ENCODE measurements around the gene KSR2. TPM values are rescaled to one million over a fixed set of nuclear protein-coding genes. Genes with fewer than 3 reads are reported as not detected.

The KSR2 gene
- total RNA-seq, 1 experiment from 2014 or later = 0.24 TPM

DNA sequence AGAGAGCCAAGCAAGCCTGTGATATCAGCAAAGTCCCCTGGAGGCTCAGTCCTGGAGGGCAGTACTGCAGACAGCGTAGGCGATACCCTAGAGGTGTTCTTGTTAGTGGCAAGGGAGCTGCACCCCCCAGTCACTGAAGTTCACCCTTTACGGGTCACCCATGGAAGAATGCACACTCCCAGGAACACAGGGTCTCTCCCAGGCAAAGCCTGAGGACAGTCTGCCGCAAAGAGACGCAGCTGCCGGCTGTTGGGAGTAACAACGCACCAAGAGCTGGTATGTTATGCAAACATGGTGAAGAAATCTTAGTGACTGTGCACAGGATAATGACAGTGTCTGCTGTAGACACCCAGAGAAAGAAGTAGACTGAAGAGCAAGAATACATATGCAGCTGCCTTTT is 563.9 kb downstream of the KSR2 start:
- no peak for DNase-seq (ENCODE audit: low read depth)

DNA sequence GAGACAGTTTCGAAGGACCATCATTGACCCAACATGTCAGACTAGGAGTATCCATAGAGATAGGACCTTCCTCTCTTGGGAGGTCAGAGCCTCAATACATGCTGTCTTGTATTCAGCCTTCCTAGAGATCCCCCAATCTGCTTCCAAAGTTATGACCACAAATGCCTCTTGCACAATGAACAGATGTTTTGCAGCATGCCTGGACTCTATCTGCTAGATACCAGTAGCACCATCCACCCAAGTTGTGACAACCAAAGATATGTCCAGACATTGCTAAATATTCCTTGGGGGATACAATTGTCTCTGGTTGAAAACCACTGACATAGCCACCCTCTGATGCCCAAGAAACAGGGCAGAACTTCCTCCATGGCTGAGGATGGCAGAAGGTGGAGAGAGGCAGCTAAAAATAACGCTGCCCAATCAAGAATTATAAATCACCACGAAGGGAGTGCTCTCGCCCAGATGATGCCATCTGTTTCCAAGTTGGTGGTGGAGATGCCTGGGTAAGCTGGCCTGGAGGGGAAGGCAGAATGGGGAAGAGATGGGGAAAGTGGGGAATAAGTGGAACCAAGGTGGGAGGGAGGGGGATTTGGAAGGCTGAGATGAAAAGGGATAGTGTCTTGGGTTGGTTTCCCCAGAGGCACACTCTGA is 564.5 kb downstream of the KSR2 start:
- DNase-seq (ENCODE audit: low read depth) = no peak

DNA sequence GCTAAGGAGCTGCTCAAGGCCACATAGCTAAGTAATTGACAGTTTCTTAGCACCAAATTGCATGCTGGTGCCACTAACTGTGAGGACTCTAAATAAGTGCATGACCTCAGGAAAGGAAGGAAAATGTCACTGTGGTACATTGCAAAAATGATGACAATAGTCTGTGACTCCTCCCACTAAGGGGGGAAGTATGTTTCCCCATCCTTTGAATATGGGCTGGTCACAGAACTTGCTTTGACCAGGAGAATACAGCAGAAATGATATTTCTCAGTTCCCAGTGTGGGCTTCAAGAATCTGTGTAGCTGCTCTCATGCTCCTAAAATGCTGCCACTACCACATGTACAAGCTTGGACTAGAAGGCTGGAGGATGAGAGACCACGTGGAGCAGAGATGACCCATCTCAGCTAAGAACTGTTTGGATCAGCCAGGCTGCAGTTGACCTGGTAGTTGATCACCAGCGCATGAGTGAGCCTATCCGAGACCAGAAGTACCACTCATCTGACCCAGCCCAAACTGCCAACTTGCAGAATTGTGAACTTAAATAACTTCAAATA is 565.1 kb downstream of the KSR2 start:
- DNase-seq (ENCODE audit: low read depth) = no peak

Other genes with a start within 250 kb of the KSR2 start
- 56.6 and 56.9 TPM in 2 replicates for gene RFC5, start 47.7 kb upstream of the KSR2 start, total RNA-seq (2014; rRNA removed; shearing (Covaris generic))
- gene WSB2, start 92.2 kb upstream of the KSR2 start, total RNA-seq (2014; rRNA removed; shearing (Covaris generic)) = 61.6 and 67.8 TPM in 2 replicates
- 15.6 and 18.3 TPM in 2 replicates for gene VSIG10, start 135.0 kb upstream of the KSR2 start, total RNA-seq (2014; rRNA removed; shearing (Covaris generic))
- gene PEBP1, start 167.1 kb upstream of the KSR2 start, total RNA-seq (2014; rRNA removed; shearing (Covaris generic)) = 199 and 230 TPM in 2 replicates

All from RPMI7951 (cell line).